Stimulated activated CD4-positive, alpha-beta T cell treated with anti-CD3 and anti-CD28 coated beads, TNF-alpha, amount 100 ng/mL, for 48 hours (primary cell): ENCODE measurements around the gene PHRF1.

Experiments used
- DNase-seq, 3 donors: peaks; one replicate each; pipeline ENCODE4 v3.0.0-alpha.2; 2020; ENCODE audit warnings: low read depth in 3 of 3

PHRF1 gene

DNA sequence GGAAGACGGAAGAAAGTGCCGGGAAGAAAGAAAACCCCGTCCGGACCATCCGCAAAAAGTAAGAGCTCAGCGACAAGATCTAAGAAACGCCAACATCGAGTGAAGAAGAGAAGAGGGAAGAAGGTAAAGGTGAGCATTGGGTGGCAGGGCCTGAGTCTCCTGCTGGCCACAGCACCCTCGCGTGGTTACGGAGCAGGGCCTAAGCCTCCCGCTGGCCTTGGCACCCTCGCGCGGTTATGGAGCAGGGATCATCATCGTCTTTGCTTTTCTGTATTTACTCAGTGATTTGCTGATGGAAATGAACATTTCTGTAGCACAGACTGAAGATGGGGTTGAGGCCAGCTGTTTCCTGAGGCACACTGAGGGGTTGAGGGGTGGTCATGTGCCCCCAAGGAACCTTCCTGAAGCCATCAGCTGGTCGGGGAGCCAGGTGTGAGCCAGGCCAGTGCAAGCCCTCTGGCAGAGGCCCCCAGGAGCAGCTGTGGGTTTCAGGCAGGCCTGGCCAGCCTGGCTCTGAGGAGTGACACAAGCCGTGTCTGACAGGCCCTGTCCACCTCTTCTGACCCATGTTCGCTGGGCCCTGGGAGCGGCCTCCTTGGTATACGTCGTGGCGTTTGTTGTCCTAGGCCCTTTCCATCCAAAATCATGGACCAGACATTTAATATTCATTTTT is 25.4 kb downstream of the PHRF1 start:
- no peak for DNase-seq

- DNase-seq = no peak
Observed at GRCh38 chr11:603154-603553, 26.9 kb downstream of the PHRF1 start.

- DNase-seq = no peak
Observed at GRCh38 chr11:605286-606129, 29.2 kb downstream of the PHRF1 start.

GRCh38 chr11:606245-606644 is 30.0 kb downstream of the PHRF1 start:
- no peak for DNase-seq

GRCh38 chr11:607020-607780 is 30.9 kb downstream of the PHRF1 start:
- no peak for DNase-seq

DNA sequence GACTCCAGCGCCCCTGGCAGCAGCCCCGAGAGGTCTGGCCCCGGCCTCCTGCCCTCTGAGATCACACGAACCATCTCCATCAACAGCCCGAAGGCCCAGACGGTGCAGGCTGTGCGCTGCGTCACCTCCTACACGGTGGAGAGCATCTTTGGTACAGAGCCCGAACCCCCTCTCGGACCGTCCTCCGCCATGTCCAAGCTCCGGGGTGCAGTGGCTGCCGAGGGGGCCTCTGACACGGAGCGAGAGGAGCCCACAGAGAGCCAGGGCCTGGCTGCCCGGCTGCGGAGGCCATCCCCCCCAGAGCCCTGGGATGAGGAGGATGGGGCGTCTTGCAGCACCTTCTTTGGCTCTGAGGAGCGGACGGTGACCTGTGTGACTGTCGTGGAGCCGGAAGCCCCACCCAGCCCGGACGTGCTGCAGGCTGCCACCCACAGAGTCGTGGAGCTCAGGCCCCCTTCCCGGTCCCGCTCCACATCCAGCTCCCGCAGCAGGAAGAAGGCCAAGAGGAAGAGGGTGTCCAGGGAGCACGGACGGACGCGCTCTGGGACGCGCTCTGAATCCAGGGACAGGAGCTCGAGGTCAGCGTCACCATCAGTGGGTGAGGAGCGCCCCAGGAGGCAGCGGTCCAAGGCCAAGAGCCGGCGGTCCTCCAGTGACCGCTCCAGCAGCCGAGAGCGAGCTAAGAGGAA is 31.8 kb downstream of the PHRF1 start:
- no peak for DNase-seq

DNA sequence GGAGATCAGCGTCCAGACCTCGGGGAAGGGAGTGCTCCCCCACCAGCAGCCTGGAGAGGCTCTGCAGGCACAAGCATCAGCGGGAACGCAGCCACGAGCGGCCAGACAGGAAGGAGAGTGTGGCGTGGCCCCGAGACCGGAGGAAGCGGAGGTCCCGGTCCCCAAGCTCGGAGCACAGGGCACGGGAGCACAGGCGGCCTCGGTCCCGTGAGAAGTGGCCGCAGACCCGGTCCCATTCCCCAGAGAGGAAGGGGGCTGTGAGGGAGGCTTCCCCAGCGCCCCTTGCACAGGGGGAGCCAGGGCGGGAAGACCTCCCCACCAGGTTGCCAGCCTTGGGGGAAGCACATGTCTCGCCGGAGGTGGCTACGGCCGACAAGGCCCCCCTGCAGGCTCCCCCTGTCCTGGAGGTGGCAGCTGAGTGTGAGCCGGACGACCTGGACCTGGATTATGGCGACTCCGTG is 32.6 kb downstream of the PHRF1 start:
- no peak for DNase-seq

- no peak for DNase-seq
Observed at GRCh38 chr11:609341-609811, 33.1 kb downstream of the PHRF1 start.

DNA sequence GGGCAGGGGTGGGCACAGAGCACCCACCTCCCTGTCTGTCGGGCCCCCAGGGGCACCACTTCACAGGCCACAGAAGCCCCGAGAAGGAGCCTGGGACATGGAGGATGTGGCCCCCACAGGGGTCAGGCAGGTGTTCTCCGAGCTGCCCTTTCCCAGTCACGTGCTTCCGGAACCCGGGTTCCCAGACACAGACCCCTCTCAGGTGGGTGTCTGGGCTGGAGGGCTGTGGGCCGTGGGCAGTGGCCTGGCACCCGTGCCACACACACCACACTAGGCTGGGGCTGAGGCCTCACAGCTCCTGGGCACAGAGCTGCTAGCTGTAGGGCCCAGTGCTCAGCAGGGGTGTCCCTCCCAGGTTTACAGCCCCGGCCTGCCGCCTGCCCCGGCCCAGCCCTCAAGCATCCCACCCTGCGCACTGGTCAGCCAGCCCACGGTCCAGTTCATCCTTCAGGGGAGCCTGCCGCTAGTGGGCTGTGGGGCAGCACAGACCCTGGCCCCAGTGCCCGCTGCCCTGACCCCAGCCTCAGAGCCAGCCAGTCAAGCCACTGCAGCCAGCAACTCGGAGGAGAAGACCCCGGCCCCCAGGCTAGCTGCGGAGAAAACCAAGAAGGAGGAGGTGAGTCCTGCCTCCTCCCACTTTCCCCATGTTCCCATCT is 34.0 kb downstream of the PHRF1 start:
- DNase-seq = no peak

GRCh38 chr11:611001-611996 is 35.0 kb downstream of the PHRF1 start:
- DNase-seq = no peak

GRCh38 chr11:612201-612960 is 36.1 kb downstream of the PHRF1 start:
- no peak for DNase-seq

GRCh38 chr11:612961-613300 is 36.7 kb downstream of the PHRF1 start:
- no peak for DNase-seq

- DNase-seq = peak; percentile 68 to 93 (median 70)
Observed at GRCh38 chr11:613369-613968, 37.2 kb downstream of the PHRF1 start.

DNA sequence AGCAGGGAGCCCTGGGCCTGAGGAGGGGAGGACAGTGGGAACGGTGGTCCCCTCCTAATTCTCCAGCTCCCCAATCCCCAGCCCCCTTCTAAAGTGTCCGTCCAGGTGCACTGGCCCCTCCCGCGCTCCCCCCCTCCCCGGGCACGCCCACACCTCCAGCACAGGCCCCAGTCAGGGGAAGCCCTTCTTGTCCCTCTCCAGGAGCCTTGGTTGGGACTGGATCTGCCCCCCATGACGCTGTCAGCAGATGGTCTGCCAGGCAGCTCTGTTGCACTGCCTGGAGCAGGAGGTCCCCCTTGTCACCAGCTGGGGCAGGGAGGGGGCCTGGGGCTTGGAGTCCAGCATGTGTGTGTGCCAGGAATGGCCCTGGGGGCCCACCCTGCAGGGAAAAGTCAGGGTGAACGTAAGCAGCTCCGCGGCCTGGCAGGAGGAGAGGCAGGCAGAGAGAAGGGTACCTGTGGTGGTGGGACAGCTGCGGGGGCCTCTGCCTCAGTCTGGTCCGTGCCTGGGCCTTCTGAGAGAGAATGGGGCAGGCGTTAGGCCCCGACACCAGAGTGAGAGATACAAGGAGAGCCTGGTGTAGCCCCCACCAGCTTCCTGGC is 37.9 kb downstream of the PHRF1 start:
- no peak for DNase-seq

- no peak for DNase-seq
Observed at GRCh38 chr11:614623-615503, 38.6 kb downstream of the PHRF1 start.

- DNase-seq = peak; percentile 65 to 78 (median 74)
Observed at GRCh38 chr11:615504-616319, 39.4 kb downstream of the PHRF1 start, which contains the start of gene IRF7. TSS of gene IRF7 (minus strand) at chr11:615950. CDS start at chr11:615364, 586 bp downstream.
